H1 (cell line): ENCODE data around the gene ARSA. TPM values are rescaled to one million over a fixed set of nuclear protein-coding genes. Genes with fewer than 3 reads are reported as not detected.

Experiments used
- CTCF ChIA-PET: fragments of 300-600 bp; sonication (Branson Sonifier 250); formaldehyde crosslinking; loops from one replicate; lab custom pipeline; 2021; ENCODE audit not compliant: partially characterized antibody; lab: Charles Lee
- POLR2A ChIA-PET: fragments of 300-600 bp; sonication (Branson Sonifier 250); formaldehyde crosslinking; loops from one replicate; lab custom pipeline; 2021; ENCODE audit warnings: inconsistent platforms; ENCODE audit not compliant: partially characterized antibody; lab: Charles Lee
- DNase-seq, 2 experiments: peaks; one replicate each; pipeline versions ENCODE4 v3.0.0 to v3.0.0-alpha.2; 2010 to 2022; ENCODE audit warnings: low spot score in 2 of 2, low read depth in 1 of 2, mixed read lengths in 1 of 2
- FAIRE-seq: peaks from 2 replicates; lab custom pipeline; 2011; peaks lifted over from hg19 to GRCh38; lab: Jason Lieb, UNC
- H2AFZ ChIP-seq: 2 replicates; pipeline ENCODE4 v1.8.1; 2012; ENCODE audit warnings: low read length, inconsistent platforms
- H2AK5ac ChIP-seq: 2 replicates; pipeline ENCODE4 v1.6.1; 2013; ENCODE audit warnings: low read depth, low read length
- H2BK120ac ChIP-seq: replicated peaks from 2 replicates; pipeline ENCODE3; 2013; ENCODE audit warnings: low read depth, low read length, inconsistent platforms
- H2BK12ac ChIP-seq: 2 replicates; pipeline ENCODE4 v1.6.1; 2013; ENCODE audit warnings: low read depth, low read length
- H2BK15ac ChIP-seq: 2 replicates; pipeline ENCODE4 v1.6.1; 2013; ENCODE audit warnings: low read length
- H2BK20ac ChIP-seq: 2 replicates; pipeline ENCODE4 v1.6.1; 2013; ENCODE audit warnings: low read length
- H2BK5ac ChIP-seq: 2 replicates; pipeline ENCODE4 v1.6.1; 2013; ENCODE audit warnings: low read depth, low read length
- H3K14ac ChIP-seq: 2 replicates; pipeline ENCODE4 v1.6.1; 2013; ENCODE audit warnings: inconsistent platforms; ENCODE audit not compliant: insufficient read length
- H3K18ac ChIP-seq: 2 replicates; pipeline ENCODE4 v1.6.1; 2013; ENCODE audit warnings: low read length; ENCODE audit errors: extremely low read depth
- H3K23ac ChIP-seq: 2 replicates; pipeline ENCODE4 v1.6.1; 2013; ENCODE audit warnings: inconsistent platforms; ENCODE audit not compliant: insufficient read length
- H3K23me2 ChIP-seq: 2 replicates; pipeline ENCODE4 v1.6.1; 2013; ENCODE audit warnings: low read depth, low read length
- H3K27ac ChIP-seq: 2 replicates; pipeline ENCODE4 v1.6.1; 2011; ENCODE audit warnings: low read depth, low read length, inconsistent platforms
- H3K27me3 ChIP-seq, 4 experiments: replicated peaks in 1 of 4; 1 replicate in 1 of 4; 2 replicates in 3 of 4; pipeline versions ENCODE4 v1.6.1 to v1.8.1; 2011 to 2013; ENCODE audit warnings: low read length in 3 of 4, mild to moderate bottlenecking in 3 of 4, inconsistent platforms in 2 of 4, mixed read lengths in 2 of 4, moderate library complexity in 1 of 4; ENCODE audit not compliant: control insufficient read depth in 3 of 4, insufficient read depth in 3 of 4; ENCODE audit errors: extremely low read depth in 1 of 4
- H3K36me3 ChIP-seq, 4 experiments: 2 replicates each; pipeline versions ENCODE4 v1.6.1 to v1.8.1; 2011 to 2013; ENCODE audit warnings: mild to moderate bottlenecking in 4 of 4, low read length in 3 of 4, moderate library complexity in 2 of 4, control low read depth in 1 of 4, inconsistent platforms in 1 of 4; ENCODE audit not compliant: insufficient read depth in 4 of 4, control insufficient read depth in 2 of 4
- H3K4ac ChIP-seq: replicated peaks from 2 replicates; pipeline ENCODE3; 2013; ENCODE audit warnings: low read length, low read depth, mixed read lengths, inconsistent platforms; ENCODE audit not compliant: insufficient read length
- H3K4me1 ChIP-seq, 4 experiments: replicated peaks in 1 of 4; 1 replicate in 1 of 4; 2 replicates in 3 of 4; pipeline versions ENCODE4 v1.6.1 to v1.8.1; 2011 to 2013; ENCODE audit warnings: low read length in 3 of 4, inconsistent platforms in 2 of 4, mixed read lengths in 1 of 4; ENCODE audit not compliant: insufficient read depth in 4 of 4, control insufficient read depth in 3 of 4
- H3K4me2 ChIP-seq, 2 experiments: 2 replicates each; pipeline versions ENCODE4 v1.6.1 to v1.8.1; 2011 to 2013; ENCODE audit warnings: low read depth in 2 of 2, low read length in 2 of 2, control low read depth in 1 of 2, inconsistent platforms in 1 of 2, mild to moderate bottlenecking in 1 of 2; ENCODE audit not compliant: insufficient read depth in 1 of 2
- H3K4me3 ChIP-seq, 4 experiments: fragments of 200-600, 300-600 bp in 1 of 4; sonication (generic), shearing (Covaris generic), sonication (Bioruptor Twin) in 1 of 4; 2 replicates each; pipeline versions ENCODE4 v1.5.1 to v1.8.1; 2011 to 2016; ENCODE audit warnings: low read length in 4 of 4, low read depth in 3 of 4, control low read depth in 2 of 4, inconsistent platforms in 2 of 4, mild to moderate bottlenecking in 2 of 4, mixed read lengths in 1 of 4, moderate library complexity in 1 of 4; ENCODE audit not compliant: insufficient read depth in 2 of 4; ENCODE audit errors: extremely low read depth in 1 of 4
- H3K56ac ChIP-seq: replicated peaks from 2 replicates; pipeline ENCODE3; 2013; ENCODE audit warnings: low read depth, mild to moderate bottlenecking, mixed read lengths, low read length, inconsistent platforms; ENCODE audit not compliant: insufficient read length
- H3K79me1 ChIP-seq: 2 replicates; pipeline ENCODE4 v1.6.1; 2013; ENCODE audit warnings: low read depth, low read length, control low read depth
- H3K79me2 ChIP-seq, 2 experiments: 2 replicates each; pipeline versions ENCODE4 v1.6.1 to v1.8.1; 2012 to 2013; ENCODE audit warnings: low read length in 2 of 2, mild to moderate bottlenecking in 2 of 2, inconsistent platforms in 1 of 2; ENCODE audit not compliant: insufficient read depth in 2 of 2, control insufficient read depth in 1 of 2
- H3K9ac ChIP-seq, 4 experiments: replicated peaks in 1 of 4; 1 replicate in 1 of 4; 2 replicates in 3 of 4; pipeline versions ENCODE4 v1.6.1 to v1.8.1; 2011 to 2013; ENCODE audit warnings: low read depth in 3 of 4, low read length in 3 of 4, control low read depth in 2 of 4, mild to moderate bottlenecking in 2 of 4, moderate library complexity in 2 of 4, inconsistent platforms in 1 of 4; ENCODE audit errors: extremely low read depth in 1 of 4
- H3K9me3 ChIP-seq, 2 experiments: 2 replicates each; pipeline versions ENCODE4 v1.6.1 to v1.8.1; 2012 to 2013; ENCODE audit warnings: mild to moderate bottlenecking in 2 of 2, moderate library complexity in 2 of 2, control low read depth in 1 of 2, inconsistent platforms in 1 of 2, low read depth in 1 of 2, low read length in 1 of 2, mixed read lengths in 1 of 2; ENCODE audit not compliant: insufficient read depth in 2 of 2
- H4K20me1 ChIP-seq, 2 experiments: replicated peaks in 1 of 2; 2 replicates each; pipeline versions ENCODE3 to v1.8.1; 2011 to 2013; ENCODE audit warnings: inconsistent platforms in 2 of 2, low read length in 2 of 2, mild to moderate bottlenecking in 1 of 2; ENCODE audit not compliant: insufficient read depth in 2 of 2, control insufficient read depth in 1 of 2
- H4K5ac ChIP-seq: 2 replicates; pipeline ENCODE4 v1.6.1; 2013; ENCODE audit warnings: low read length, low read depth, mixed read lengths, inconsistent platforms; ENCODE audit not compliant: insufficient read length
- H4K8ac ChIP-seq: 2 replicates; pipeline ENCODE4 v1.8.0; 2013; ENCODE audit warnings: mild to moderate bottlenecking, moderate library complexity, low read length, inconsistent platforms; ENCODE audit not compliant: insufficient read depth; ENCODE audit errors: extremely low read depth
- H4K91ac ChIP-seq: replicated peaks from 2 replicates; pipeline ENCODE3; 2013; ENCODE audit warnings: low read length, mixed read lengths, inconsistent platforms; ENCODE audit not compliant: insufficient read length
- CHD1 ChIP-seq: IDR thresholded peaks from 2 replicates; pipeline ENCODE4 v1.6.1; 2012; ENCODE audit warnings: low read depth, low read length, improper control_type of control experiment
- E2F6 ChIP-seq: IDR thresholded peaks from 2 replicates; pipeline ENCODE4 v1.6.1; 2012; ENCODE audit warnings: inconsistent platforms
- KDM4A ChIP-seq: IDR thresholded peaks from one replicate; pipeline ENCODE4 v1.7.1; 2012; ENCODE audit warnings: low read depth, mild to moderate bottlenecking, moderate library complexity, low read length, inconsistent platforms; ENCODE audit not compliant: severe bottlenecking
- POLR2AphosphoS5 ChIP-seq: IDR thresholded peaks from 2 replicates; pipeline ENCODE4 v1.6.1; 2011; ENCODE audit warnings: low read depth, low read length
- SIX5 ChIP-seq: IDR thresholded peaks from 2 replicates; pipeline ENCODE4 v1.6.1; 2011; ENCODE audit warnings: mild to moderate bottlenecking, low read depth, low read length
- ZNF274 ChIP-seq: IDR thresholded peaks from 2 replicates; pipeline ENCODE4 v1.7.0; 2012; ENCODE audit warnings: low read length, borderline replicate concordance; ENCODE audit errors: extremely low read depth
- WGBS, 2 experiments: shearing (Covaris generic) in 1 of 2; methylation state at CpG; one replicate each; pipeline versions ENCODE4 v1.1.6 to v1.1.7; 2013 to 2015; ENCODE audit warnings: low lambda C conversion rate in 2 of 2, mixed read lengths in 2 of 2, inconsistent platforms in 1 of 2, low coverage in 1 of 2, missing lambda C conversion rate in 1 of 2; ENCODE audit not compliant: insufficient replicate concordance in 2 of 2, insufficient coverage in 1 of 2, insufficient read length in 1 of 2; ENCODE audit errors: extremely low coverage in 1 of 2, missing lambda C conversion rate in 1 of 2; 5-methylcytosine and 5-hydroxymethylcytosine counted together
- polyA plus RNA-seq, 7 experiments: library from polyadenylated mRNA; depleted of rRNA in 3 of 7; stranded (reverse) in 5 of 7; unstranded in 2 of 7; fragments of >200 nt in 5 of 7; fragments of 200-250 nt in 2 of 7; gene quantifications; 1 replicate in 5 of 7; 2 replicates in 1 of 7; 4 replicates in 1 of 7; pipeline versions ENCODE4 v1.2.1 to v1.2.3, GENCODE V29; 2011 to 2013; ENCODE audit warnings: missing spikeins in 2 of 7, mixed read lengths in 2 of 7
- total RNA-seq: library from RNA; stranded (reverse); fragmentation: NEBNext Ultra II Directional; extraction: Animal tissue kit (Norgen Biotek cat#: 25700); gene quantifications from 2 replicates; pipeline ENCODE4 v1.2.1, GENCODE V29; 2021

ARSA gene
- total and polyA plus RNA-seq, 2 of the 8 experiments (the other 6 are each of a cell fraction or from before 2014, with no cell fraction given): 9.8 to 10.1 TPM

GRCh38 chr22:50674606-50675552 is 46.9 kb upstream of the ARSA start:
- no peak for FAIRE-seq
- 23% methylated on average over 25 of the region's 105 CpGs; no CpG with 5 or more reads in 1 of the 2 experiments for whole genome bisulfite sequencing, 2 experiments
- peak; percentile 44 for TF ChIP-seq E2F6
- TF ChIP-seq KDM4A: peak; percentile 88
- TF ChIP-seq SIX5: no peak
- 0 out of 2 replicates have a peak, but pooled peaks have one; percentile 29 for TF ChIP-seq POLR2AphosphoS5
- TF ChIP-seq CHD1: no peak
- TF ChIP-seq ZNF274: no peak

More at GRCh38 chr22:50674606-50675552, 46.9 kb upstream of the ARSA start:
- peaks cover 12 to 14% of the 10 kb centered on the region in 2 experiments for H4K20me1 ChIP-seq
- peak overlapping the region; percentile 40; the same call in 1 of the 2 replicates for H2AFZ ChIP-seq
- no peak overlapping the region for H3K56ac ChIP-seq
- H3K79me1 ChIP-seq: peaks cover 5% of the 10 kb centered on the region; the same call in 1 of the 2 replicates
- peaks cover 0 to 5% of the 10 kb centered on the region in 2 experiments; a peak in 1 of 4 replicates for H3K79me2 ChIP-seq
- H4K91ac ChIP-seq: peak overlapping the region; percentile 1
- H3K14ac ChIP-seq: no peak overlapping the region
- peak overlapping the region; percentile 5 for H4K5ac ChIP-seq
- peaks cover 0 to 3% (median 0%) of the 10 kb centered on the region in 4 experiments; a peak in 2 of 8 replicates for H3K36me3 ChIP-seq
- H2BK20ac ChIP-seq: no peak overlapping the region
- peaks cover 13% of the 10 kb centered on the region for H3K23me2 ChIP-seq
- peak overlapping the region; percentile 82 to 97 for H3K4me2 ChIP-seq
- H2BK15ac ChIP-seq: peak overlapping the region; percentile 33; the same call in 1 of the 2 replicates
- no peak overlapping the region for H3K23ac ChIP-seq
- H2AK5ac ChIP-seq: peak overlapping the region; percentile 11; the same call in 1 of the 2 replicates
- peak overlapping the region; percentile 1 for H2BK5ac ChIP-seq
- H2BK12ac ChIP-seq: peak overlapping the region; percentile 5; the same call in 1 of the 2 replicates
- H3K4me1 ChIP-seq: peaks cover 0 to 16% (median 9%) of the 10 kb centered on the region in 4 experiments; a peak in 6 of 7 replicates
- H3K9ac ChIP-seq: peak overlapping the region in 3 of 4 experiments; percentile 22 to 51 (median 29); a peak in 6 of 7 replicates
- peak; percentile 57 to 90 for DNase-seq
- peak overlapping the region; percentile 35; the same call in 1 of the 2 replicates for H4K8ac ChIP-seq
- ChIA-PET CTCF (interaction anchor here (1.0 to 5.3 kb wide), 5 partner anchors 17 to 112 kb away, joined by 3 to 27 read pairs (median 13); partner anchors contain the start of gene SYCE3), POLR2A (interaction anchor here (1.0 kb wide), 1 partner anchor 33 kb away, joined by 3 read pairs; no protein-coding TSS in a partner anchor)
- peaks cover 3 to 21% (median 16%) of the 10 kb centered on the region in 4 experiments for H3K27me3 ChIP-seq
- peak overlapping the region; percentile 19 for H3K4ac ChIP-seq
- peak overlapping the region; percentile 60; the same call in 1 of the 2 replicates for H3K18ac ChIP-seq
- H2BK120ac ChIP-seq: no peak overlapping the region
- no peak overlapping the region; the same call in 1 of the 2 replicates for H3K27ac ChIP-seq
- H3K4me3 ChIP-seq: peak overlapping the region; percentile 51 to 70 (median 62)
- no peaks in the 10 kb centered on the region for H3K9me3 ChIP-seq
